HG02973 (cell line): ENCODE measurements around the gene COL4A1.

Experiments used
- ATAC-seq: cut with Tn5 transposase; IDR thresholded peaks from one replicate; pipeline ENCODE4 v1.9.1; 2021; ENCODE audit warnings: moderate library complexity; ENCODE audit not compliant: unreplicated experiment

COL4A1 gene

DNA sequence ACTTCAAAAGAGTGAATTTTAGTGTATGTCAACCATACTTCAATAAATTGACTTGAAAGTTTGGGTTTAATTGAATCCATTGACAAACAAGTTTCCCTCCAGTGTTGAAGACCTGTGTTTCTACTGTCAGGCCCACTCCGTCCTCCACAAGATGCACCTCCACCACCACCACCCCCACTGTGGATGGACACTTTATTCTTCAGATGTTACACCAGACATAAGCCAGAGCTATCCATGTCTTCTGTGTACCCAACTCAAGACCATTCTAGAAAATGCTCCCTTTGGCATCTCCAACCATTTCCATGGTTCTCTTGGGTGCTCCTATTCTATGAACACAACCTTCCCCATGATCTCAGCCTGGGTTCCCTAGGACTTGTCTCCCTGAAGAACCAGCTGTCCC lies 207.0 kb downstream of the COL4A1 start:
- ATAC-seq, result no peak
